Dermis microvascular lymphatic vessel endothelial cell (primary cell): Measurements from ENCODE around the gene TLX2. TPM values are rescaled to one million over a fixed set of nuclear protein-coding genes. Genes with fewer than 3 reads are reported as not detected.

Source experiments
- DNase-seq, 2 donors: peaks; one replicate each; pipeline versions ENCODE4 v3.0.0 to v3.0.0-alpha.2; 2010; ENCODE audit warnings: low read depth in 2 of 2
- total RNA-seq: library from RNA; depleted of rRNA; stranded (reverse); fragments of >200 nt; gene quantifications from 2 replicates; pipeline ENCODE4 v1.2.1, GENCODE V29; 2014

Gene TLX2
- total RNA-seq, 1 donor from 2014 or later: not detected

DNA sequence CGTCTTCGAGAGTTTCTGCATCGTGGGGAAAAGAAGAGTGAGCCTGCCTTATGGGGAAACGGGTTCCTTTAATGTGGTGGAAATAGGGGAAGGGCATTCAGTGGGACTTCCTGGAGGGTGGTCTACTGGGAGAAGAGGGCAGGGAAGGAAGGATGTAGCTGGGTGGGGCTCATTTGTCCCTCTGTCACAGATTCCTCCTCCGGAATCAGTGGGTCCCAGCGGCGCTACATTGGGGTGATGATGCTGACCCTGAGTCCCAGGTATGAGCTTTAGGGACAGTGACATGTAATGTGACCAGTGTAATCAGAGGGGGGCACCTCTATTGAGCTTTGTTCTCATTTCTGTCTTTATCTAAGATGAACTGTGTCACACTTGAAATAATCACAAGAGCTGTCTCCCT, 17.4 kb downstream of the TLX2 start:
- no peak for DNase-seq

- peak; percentile 37 to 68 for DNase-seq
Observed at GRCh38 chr2:74532222-74532621, 18.0 kb downstream of the TLX2 start.

- no peak for DNase-seq
Observed at GRCh38 chr2:74533464-74533863, 19.2 kb downstream of the TLX2 start.

GRCh38 chr2:74534411-74534810, 20.2 kb downstream of the TLX2 start:
- no peak for DNase-seq

- no peak for DNase-seq
Observed at GRCh38 chr2:74535440-74535965, 21.3 kb downstream of the TLX2 start.

DNA sequence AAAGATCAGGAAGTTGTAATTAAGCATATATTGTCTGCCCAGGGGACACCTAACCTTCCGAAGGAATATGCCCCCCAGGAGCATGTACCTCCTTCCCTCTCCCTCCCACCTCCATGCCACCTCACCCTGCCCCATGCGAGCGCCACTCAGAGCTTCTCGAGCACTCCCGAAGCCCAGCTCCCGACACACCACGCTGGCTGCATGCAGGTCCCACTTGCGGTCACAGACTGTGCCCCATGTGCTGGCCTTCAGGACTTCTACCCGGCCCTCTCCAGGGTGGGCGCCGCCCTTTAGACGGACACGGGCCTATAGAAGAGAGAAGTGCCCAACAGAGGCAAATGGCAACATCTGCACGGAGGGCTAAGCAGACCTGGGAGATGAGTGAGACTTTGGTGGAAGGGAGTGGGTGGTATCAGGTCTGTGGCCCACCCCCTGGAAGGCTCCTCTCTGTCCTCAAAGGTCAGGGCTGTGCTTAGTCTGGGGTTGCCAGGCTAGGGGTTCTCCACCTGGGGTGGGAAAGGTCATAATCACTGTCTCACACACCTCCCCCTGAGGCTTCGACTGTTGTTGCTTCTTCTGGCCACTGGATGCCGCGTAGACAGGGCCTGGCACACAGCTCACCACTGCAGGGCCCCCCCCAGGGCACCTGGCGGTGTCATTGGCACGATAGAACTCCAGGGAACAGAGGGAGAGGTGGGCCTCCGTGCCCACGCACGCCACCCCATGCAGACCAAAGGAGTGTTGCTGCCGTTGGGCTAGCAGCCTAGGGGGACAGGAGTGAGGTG, 22.1 kb downstream of the TLX2 start:
- no peak for DNase-seq

DNA sequence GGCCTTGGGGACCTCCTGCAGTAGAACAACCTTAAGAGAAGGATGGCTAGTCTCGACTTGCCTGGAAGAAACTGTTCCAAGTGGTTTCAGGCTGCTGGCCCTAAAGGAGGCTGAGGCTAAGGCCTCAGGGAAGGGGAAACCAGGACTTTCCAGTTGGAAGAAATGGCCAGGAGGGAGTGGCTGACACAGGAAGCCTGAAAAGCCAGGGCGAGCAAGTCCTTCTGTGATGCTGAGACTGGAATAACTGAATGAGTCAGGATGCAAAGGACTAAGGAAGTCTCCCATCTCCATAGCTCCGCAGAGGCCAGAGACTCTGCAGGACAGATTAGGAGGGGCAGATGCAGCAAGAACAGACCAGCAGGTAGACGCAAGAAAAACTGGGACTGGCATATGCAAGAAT, 22.9 kb downstream of the TLX2 start:
- no peak for DNase-seq

DNA sequence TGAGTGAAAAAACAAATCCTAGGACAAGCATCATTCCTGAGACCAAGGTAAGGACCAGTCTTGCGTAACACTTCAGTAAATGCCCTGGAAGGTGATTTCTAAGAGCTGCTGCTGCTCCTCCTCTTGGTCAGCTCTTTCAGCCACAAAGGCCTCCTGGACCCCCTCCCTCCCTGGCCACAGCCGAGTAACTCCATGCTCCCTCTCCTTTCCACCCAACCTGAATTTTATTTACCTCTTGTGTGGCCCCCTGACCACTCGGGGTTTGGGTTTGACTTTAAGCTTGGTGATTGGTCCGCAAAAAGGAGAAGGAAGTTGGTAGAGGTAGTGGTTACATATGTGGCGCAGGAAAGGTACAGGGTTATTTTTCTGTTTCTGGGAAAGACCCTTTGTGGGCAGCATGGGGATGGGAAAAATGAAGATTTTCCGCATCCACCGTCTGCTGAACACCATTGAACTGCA, 24.7 kb downstream of the TLX2 start:
- no peak for DNase-seq

GRCh38 chr2:74540291-74540690, 26.0 kb downstream of the TLX2 start:
- no peak for DNase-seq

DNA sequence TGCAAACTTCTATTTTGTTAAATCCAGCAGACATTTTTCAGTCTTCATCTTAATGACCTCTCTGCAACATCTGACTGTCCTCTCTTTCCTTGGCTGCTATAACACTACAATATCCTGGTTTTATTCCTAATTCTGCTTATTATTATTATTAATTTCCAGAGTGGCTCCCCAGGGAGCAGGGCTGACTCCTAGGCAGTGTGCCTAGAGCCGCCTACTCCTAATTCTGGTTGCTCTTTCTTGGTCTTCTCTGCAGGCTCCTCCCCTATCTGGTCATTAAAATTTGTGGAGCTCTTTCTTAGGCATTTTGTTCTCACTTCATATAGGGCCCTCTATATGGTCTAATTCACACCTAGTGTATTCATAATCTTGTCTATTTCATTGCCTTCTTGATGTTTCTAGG, 28.7 kb downstream of the TLX2 start:
- no peak for DNase-seq

DNA sequence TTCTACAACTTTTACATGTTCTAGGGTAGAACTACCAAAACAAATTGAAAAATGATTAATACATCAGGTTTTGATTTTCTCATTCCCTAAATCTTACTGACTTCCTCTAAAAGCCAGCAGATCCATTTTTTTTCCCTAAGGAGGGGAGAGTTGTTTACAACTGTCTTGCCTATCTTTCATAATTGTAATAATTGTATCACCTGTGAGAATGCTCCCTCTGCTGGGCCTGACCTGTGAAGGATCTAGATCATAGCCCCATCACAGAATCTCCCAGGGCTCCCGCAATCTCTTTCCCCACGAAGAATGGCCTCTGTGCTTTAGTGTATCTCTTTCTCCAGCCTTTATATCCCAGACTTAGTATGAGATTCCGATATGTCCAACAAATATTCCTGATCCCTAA, 30.4 kb downstream of the TLX2 start:
- DNase-seq: no peak

- DNase-seq: no peak
Observed at GRCh38 chr2:74546004-74546403, 31.8 kb downstream of the TLX2 start.

GRCh38 chr2:74548285-74548899, 34.1 kb downstream of the TLX2 start:
- DNase-seq: no peak

DNA sequence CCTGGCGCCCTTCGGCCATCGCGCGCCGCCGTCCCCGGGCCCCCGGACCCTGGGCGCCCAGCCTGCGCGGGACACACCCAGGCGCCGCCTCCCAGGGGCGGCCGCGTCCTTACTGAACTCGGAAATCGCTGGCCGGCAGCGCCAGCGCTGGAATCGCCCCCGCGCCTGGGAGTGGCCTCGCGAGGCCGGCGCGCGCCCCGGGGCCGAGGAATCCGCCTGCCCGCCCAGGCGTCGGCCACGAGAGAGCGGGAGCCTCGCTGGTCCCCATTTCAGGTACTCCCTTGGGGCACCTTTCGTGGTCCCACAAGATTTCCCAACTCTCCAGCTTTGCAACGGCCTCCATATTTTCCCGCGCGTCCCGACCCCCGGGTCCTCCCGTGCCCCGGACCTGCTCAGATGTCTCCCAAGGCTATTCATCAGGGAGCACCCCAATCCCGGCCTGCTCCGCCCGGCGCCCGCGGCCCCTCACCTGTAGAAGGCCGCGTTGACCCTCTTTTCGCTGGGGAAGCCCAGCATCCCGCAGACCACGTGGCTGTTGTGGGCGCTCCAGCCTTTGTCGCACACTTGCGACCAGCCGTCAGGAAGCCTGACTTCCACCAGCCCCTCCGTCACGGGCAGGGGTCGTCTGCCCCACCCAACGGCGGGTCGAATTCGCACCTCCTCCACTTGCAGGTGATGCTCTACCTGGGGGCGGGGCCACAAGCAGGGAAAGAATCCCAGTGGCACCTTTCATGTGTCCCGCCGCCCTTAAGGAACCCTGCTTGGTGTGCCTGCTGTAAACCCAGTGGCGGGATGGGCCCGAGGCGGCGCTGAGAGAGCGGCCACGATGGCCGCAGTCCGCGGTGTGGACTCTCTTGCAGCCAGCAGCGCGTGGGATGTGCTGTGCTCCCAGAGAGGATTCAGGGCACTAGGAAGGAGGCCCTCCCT, 34.9 kb downstream of the TLX2 start:
- DNase-seq: peak in 1 of 2 donors; percentile 53

DNA sequence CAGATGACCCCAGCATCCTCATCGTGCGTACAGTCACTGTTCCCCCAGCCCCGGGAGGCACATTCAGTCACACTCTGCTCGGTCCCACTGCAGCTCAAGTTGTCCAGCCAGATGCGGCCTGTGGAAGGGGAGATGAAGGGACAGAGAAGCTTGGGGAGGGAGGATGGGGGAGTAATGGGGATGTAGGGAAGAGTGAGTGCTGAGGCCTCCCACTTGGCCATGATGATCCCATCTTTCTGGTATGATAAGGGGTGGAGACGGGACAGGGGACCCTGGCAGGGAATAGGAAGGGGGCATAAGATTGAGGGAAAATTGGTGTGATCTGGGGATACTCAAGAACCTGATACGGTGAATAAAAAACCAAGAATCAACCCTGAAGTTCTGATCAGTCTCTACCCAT, 36.0 kb downstream of the TLX2 start:
- DNase-seq: no peak

- DNase-seq: no peak
Observed at GRCh38 chr2:74551530-74551929, 37.3 kb downstream of the TLX2 start.

- DNase-seq: no peak
Observed at GRCh38 chr2:74551942-74552913, 38.0 kb downstream of the TLX2 start.

- DNase-seq: no peak
Observed at GRCh38 chr2:74552914-74553811, 38.9 kb downstream of the TLX2 start.
